Fibroblast of lung (primary cell): ENCODE results near the gene FRY.

ENCODE experiments used
- EZH2 ChIP-seq: IDR thresholded peaks from 2 replicates; pipeline ENCODE4 v1.5.1; 2012; ENCODE audit warnings: low read length, control low read depth, mild to moderate bottlenecking; ENCODE audit errors: missing control alignments
- TF ChIP-seq, protein P1 (sequence below), 2 donors: IDR thresholded peaks in 1 of 2; conservative IDR thresholded peaks in 1 of 2; 1 replicate in 1 of 2; 2 replicates in 1 of 2; pipeline ENCODE4 v1.5.1; 2011 to 2012; ENCODE audit warnings: low read length in 2 of 2, control low read depth in 1 of 2, inconsistent platforms in 1 of 2, low read depth in 1 of 2, mild to moderate bottlenecking in 1 of 2

DNA sequence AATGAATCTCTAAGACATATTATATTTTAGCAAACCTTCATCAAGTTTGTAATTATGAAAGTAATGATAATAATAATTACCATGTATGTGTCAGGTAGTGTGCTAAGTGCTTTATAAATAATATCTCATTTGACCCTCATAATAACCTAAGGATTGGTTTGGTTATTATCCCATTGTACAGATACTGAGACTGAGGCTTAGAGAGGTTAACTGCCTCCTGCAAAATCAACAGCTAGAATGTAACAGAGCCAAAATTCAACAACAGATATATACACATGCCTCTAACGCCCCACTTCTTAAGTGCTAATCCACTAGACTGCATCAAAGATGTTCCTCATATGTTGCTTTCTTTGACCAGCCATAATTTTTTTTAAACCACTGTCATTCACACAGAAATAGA is 142.8 kb downstream of the FRY start:
- TF ChIP-seq, protein P1, sequence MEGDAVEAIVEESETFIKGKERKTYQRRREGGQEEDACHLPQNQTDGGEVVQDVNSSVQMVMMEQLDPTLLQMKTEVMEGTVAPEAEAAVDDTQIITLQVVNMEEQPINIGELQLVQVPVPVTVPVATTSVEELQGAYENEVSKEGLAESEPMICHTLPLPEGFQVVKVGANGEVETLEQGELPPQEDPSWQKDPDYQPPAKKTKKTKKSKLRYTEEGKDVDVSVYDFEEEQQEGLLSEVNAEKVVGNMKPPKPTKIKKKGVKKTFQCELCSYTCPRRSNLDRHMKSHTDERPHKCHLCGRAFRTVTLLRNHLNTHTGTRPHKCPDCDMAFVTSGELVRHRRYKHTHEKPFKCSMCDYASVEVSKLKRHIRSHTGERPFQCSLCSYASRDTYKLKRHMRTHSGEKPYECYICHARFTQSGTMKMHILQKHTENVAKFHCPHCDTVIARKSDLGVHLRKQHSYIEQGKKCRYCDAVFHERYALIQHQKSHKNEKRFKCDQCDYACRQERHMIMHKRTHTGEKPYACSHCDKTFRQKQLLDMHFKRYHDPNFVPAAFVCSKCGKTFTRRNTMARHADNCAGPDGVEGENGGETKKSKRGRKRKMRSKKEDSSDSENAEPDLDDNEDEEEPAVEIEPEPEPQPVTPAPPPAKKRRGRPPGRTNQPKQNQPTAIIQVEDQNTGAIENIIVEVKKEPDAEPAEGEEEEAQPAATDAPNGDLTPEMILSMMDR (conservative IDR thresholded peaks at IDR 0.05 in 1 of 2, IDR thresholded peaks at IDR 0.05 in 1 of 2; ENCODE audit: low read depth in 1 of 2, low read length in 2 of 2) = no peak
- TF ChIP-seq EZH2 = no peak
